PC-9 (cell line): ENCODE data around the gene TMEM250. TPM values are rescaled to one million over a fixed set of nuclear protein-coding genes. Genes with fewer than 3 reads are reported as not detected.

ENCODE experiments used
- BruUV-seq: library from RNA; stranded (reverse); fragments of 400-500 nt; replicated peaks from 2 replicates; lab custom pipeline; 2021; lab: Mats Ljungman, UMichigan
- CTCF ChIA-PET: fragments of 300-600 bp; sonication (Branson Sonifier 250); formaldehyde crosslinking; loops from one replicate; lab custom pipeline; 2022; ENCODE audit warnings: antibody characterized with exemption; lab: Charles Lee
- POLR2A ChIA-PET: fragments of 300-600 bp; sonication (Branson Sonifier 250); formaldehyde crosslinking; loops from one replicate; lab custom pipeline; 2022; ENCODE audit warnings: antibody characterized with exemption; ENCODE audit not compliant: unreplicated experiment; lab: Charles Lee
- DNase-seq, 2 experiments: peaks; one replicate each; pipeline versions ENCODE4 v3.0.0 to v3.0.0-alpha.2; 2015 to 2022; ENCODE audit warnings: mixed read lengths in 1 of 2
- H2AFZ ChIP-seq: fragments of 200-600 bp; sonication (generic); 2 replicates; pipeline ENCODE4 v1.8.1; 2017; ENCODE audit warnings: antibody characterized with exemption
- H3F3A ChIP-seq: fragments of 200-600 bp; sonication (generic); 2 replicates; pipeline ENCODE4 v1.8.1; 2017; ENCODE audit warnings: antibody characterized with exemption, mild to moderate bottlenecking, low read depth; ENCODE audit not compliant: insufficient read depth
- H3K27ac ChIP-seq: fragments of 200-600 bp; sonication (generic); 2 replicates; pipeline ENCODE4 v1.6.1; 2016; ENCODE audit warnings: mixed run types
- H3K27me3 ChIP-seq: fragments of 200-600 bp; sonication (generic); 2 replicates; pipeline ENCODE4 v1.6.1; 2016; ENCODE audit warnings: low read depth, mixed run types; ENCODE audit not compliant: insufficient read depth
- H3K36me3 ChIP-seq: fragments of 200-600 bp; sonication (generic); 2 replicates; pipeline ENCODE4 v1.6.1; 2016; ENCODE audit warnings: low read depth, mixed run types
- H3K4me1 ChIP-seq: fragments of 200-600 bp; sonication (generic); replicated peaks from 2 replicates; pipeline ENCODE4 v1.6.1; 2016; ENCODE audit warnings: mixed run types; ENCODE audit not compliant: insufficient read depth
- H3K4me2 ChIP-seq: fragments of 200-600 bp; sonication (generic); 2 replicates; pipeline ENCODE4 v1.6.1; 2017; ENCODE audit warnings: mixed run types
- H3K4me3 ChIP-seq: fragments of 200-600 bp; sonication (generic); 2 replicates; pipeline ENCODE4 v1.6.1; 2016; ENCODE audit warnings: mixed run types
- H3K79me2 ChIP-seq: fragments of 200-600 bp; sonication (generic); 2 replicates; pipeline ENCODE4 v1.6.1; 2017; ENCODE audit warnings: low read depth, mixed run types
- H3K9me2 ChIP-seq: fragments of 200-600 bp; sonication (generic); 2 replicates; pipeline ENCODE4 v1.8.1; 2017; ENCODE audit warnings: mild to moderate bottlenecking; ENCODE audit not compliant: insufficient read depth
- H3K9me3 ChIP-seq: fragments of 200-600 bp; sonication (generic); 2 replicates; pipeline ENCODE4 v1.8.1; 2016; ENCODE audit warnings: low read depth; ENCODE audit not compliant: insufficient read depth
- H4K20me1 ChIP-seq: fragments of 200-600 bp; sonication (generic); 2 replicates; pipeline ENCODE4 v1.8.1; 2017; ENCODE audit not compliant: insufficient read depth
- EZH2 ChIP-seq: fragments of 200-600 bp; sonication (generic); IDR thresholded peaks from 2 replicates; pipeline ENCODE4 v1.8.0; 2017; ENCODE audit warnings: antibody characterized with exemption, low read depth
- intact Hi-C: fragments of 100-400 bp; cut with micrococcal nuclease; formaldehyde crosslinking; loops from one replicate; pipeline ENCODE4 v1.10.0; 2022; ENCODE audit not compliant: unreplicated experiment
- total RNA-seq: library from RNA; stranded (reverse); gene quantifications from 2 replicates; pipeline ENCODE4 v1.2.3, GENCODE V29; 2021
- TF ChIP-seq, protein P1 (sequence below): fragments of 200-600 bp; sonication (generic); conservative IDR thresholded peaks from 2 replicates; pipeline ENCODE4 v1.6.1; 2017; ENCODE audit warnings: mixed run types, antibody characterized with exemption, mild to moderate bottlenecking, moderate library complexity

The TMEM250 gene
- total RNA-seq, 1 experiment from 2014 or later, result 73.8 TPM

GRCh38 chr9:136083558-136084062, 35.1 kb downstream of the TMEM250 start:
- Histone ChIP-seq H3K9me2 (no peaks in the 10 kb centered on the region), H3K4me1 (peaks cover 13% of the 10 kb centered on the region; the same call in 1 of the 2 replicates), H3K36me3 (no peaks in the 10 kb centered on the region), H3K9me3 (no peaks in the 10 kb centered on the region), H3K27me3 (no peaks in the 10 kb centered on the region), H3F3A (peaks cover 5% of the 10 kb centered on the region; the same call in 1 of the 2 replicates), H3K4me2 (no peak overlapping the region), H3K4me3 (no peak overlapping the region), H4K20me1 (peaks cover 51% of the 10 kb centered on the region), H3K79me2 (0 out of 2 replicates have a peak, but pooled peaks cover 4% of the 10 kb centered on the region), H2AFZ (no peak overlapping the region), H3K27ac (no peak overlapping the region)
- intact Hi-C loops, result no loop called here
- TF ChIP-seq, protein P1, sequence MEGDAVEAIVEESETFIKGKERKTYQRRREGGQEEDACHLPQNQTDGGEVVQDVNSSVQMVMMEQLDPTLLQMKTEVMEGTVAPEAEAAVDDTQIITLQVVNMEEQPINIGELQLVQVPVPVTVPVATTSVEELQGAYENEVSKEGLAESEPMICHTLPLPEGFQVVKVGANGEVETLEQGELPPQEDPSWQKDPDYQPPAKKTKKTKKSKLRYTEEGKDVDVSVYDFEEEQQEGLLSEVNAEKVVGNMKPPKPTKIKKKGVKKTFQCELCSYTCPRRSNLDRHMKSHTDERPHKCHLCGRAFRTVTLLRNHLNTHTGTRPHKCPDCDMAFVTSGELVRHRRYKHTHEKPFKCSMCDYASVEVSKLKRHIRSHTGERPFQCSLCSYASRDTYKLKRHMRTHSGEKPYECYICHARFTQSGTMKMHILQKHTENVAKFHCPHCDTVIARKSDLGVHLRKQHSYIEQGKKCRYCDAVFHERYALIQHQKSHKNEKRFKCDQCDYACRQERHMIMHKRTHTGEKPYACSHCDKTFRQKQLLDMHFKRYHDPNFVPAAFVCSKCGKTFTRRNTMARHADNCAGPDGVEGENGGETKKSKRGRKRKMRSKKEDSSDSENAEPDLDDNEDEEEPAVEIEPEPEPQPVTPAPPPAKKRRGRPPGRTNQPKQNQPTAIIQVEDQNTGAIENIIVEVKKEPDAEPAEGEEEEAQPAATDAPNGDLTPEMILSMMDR, result no peak
- no peak for TF ChIP-seq EZH2
- ChIA-PET CTCF (interaction anchor here (0.5 kb wide), 1 partner anchor 32 kb away, joined by 5 read pairs; no protein-coding TSS in a partner anchor), POLR2A (no interaction called here)
- no TSS peak for BruUV-seq
- no peak for DNase-seq

DNA sequence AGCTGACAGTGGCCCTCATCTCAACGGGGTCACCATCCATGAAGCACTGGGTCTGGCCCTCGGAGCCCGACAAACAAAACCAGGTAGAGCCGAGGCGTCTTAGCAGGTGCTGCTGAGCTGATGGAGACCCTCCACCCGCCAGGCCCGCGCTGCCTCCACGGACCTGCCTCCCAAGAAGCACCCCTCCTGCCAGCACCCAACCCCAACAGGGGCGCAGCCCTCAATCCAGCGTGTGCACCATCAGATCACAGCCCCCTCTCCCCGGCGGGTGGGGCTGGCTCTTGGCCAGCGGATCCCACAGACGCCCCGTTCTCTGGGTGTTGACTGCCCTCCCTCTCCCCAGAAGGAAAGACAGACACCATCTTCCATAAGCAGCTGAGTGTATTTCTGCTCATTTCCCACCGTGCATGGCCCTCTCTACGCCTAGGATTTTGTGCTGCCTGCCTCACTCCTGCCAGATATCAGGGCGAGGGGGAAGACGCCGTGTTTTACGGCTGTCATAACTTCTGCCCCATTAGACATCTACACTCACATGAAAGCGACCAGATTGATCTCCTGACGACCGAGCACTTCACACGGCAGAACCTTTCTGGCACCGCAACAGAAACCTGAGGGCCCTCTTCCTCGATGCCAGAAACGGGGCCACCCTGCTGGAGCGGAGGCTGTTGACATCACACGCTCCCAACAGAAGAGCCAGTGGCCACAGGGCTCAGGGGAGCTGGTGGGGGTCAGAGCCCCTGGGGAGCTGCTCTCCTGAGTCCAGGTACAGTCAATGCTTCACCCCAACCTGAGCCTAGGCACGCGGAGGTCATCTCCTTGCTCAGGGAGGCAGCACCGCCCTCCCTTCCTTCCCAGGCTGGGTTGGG, 35.9 kb downstream of the TMEM250 start:
- TF ChIP-seq, protein P1, result no peak
- H3K4me1 ChIP-seq, result peaks cover 13% of the 10 kb centered on the region; the same call in 1 of the 2 replicates
- no peaks in the 10 kb centered on the region for H3K27me3 ChIP-seq
- POLR2A ChIA-PET, result no interaction called here
- H3K4me2 ChIP-seq, result no peak overlapping the region
- intact Hi-C loops, result no loop called here
- DNase-seq, result no peak
- no peak overlapping the region for H3K27ac ChIP-seq
- H3K9me2 ChIP-seq, result no peaks in the 10 kb centered on the region
- CTCF ChIA-PET, result interaction anchor here (0.5 kb wide), 1 partner anchor 31 kb away, joined by 5 read pairs; no protein-coding TSS in a partner anchor
- H3F3A ChIP-seq, result peaks cover 5% of the 10 kb centered on the region; the same call in 1 of the 2 replicates
- peaks cover 48% of the 10 kb centered on the region for H4K20me1 ChIP-seq
- no TSS peak for BruUV-seq
- 0 out of 2 replicates have a peak, but pooled peaks cover 4% of the 10 kb centered on the region for H3K79me2 ChIP-seq
- H3K36me3 ChIP-seq, result no peaks in the 10 kb centered on the region
- no peaks in the 10 kb centered on the region for H3K9me3 ChIP-seq
- no peak overlapping the region for H3K4me3 ChIP-seq
- H2AFZ ChIP-seq, result no peak overlapping the region

- intact Hi-C loops, result no loop called here
- TF ChIP-seq, protein P1, result no peak
- no peak for TF ChIP-seq EZH2
- ChIA-PET CTCF (no interaction called here), POLR2A (interaction anchor here (0.7 kb wide), 1 partner anchor 90 kb away, joined by 7 read pairs; no protein-coding TSS in a partner anchor)
- no peak for DNase-seq
- Histone ChIP-seq H3K9me3 (no peaks in the 10 kb centered on the region), H3K4me1 (peaks cover 13% of the 10 kb centered on the region; the same call in 1 of the 2 replicates), H3K27me3 (no peaks in the 10 kb centered on the region), H3K4me2 (no peak overlapping the region), H3K27ac (no peak overlapping the region), H3K79me2 (0 out of 2 replicates have a peak, but pooled peaks cover 4% of the 10 kb centered on the region), H3F3A (peaks cover 5% of the 10 kb centered on the region; the same call in 1 of the 2 replicates), H3K9me2 (no peaks in the 10 kb centered on the region), H2AFZ (no peak overlapping the region), H4K20me1 (peaks cover 43% of the 10 kb centered on the region), H3K36me3 (no peaks in the 10 kb centered on the region), H3K4me3 (no peak overlapping the region)
- BruUV-seq, result no TSS peak
Observed at GRCh38 chr9:136081826-136082495, 36.7 kb downstream of the TMEM250 start.
